Measurements from ENCODE around the gene MEN1.

Gene MEN1

DNA sequence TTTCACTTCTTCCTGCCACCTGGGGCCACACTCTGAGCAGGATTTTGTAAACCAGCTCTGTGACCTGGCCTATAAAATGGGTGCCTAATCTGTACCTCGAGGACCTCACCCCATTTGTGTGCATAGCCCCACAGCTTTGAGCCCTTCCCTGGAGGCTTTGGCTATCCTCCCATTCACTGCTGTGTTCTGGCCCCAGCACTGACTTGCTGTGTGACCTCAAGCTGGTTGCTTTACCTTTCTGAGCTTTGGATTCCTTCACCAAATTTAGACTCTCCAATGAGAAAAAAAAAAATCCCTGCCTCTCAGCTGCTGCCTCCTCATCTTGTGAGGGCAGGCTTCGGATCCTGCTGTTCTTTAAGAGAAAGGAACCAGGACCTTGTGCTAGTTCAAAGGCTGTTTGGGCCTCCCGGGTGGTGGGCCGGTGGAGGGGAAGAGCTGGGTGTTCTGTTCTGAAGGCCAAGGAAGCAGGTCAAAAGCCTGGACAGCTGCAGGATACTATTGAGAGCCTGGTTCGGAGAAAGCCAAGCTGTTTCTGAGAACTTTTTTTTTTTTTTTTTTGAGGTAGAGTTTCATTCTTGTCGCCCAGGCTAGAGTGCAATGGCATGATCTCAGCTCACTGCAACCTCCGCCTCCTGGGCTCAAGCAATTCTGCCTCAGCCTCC, 49.5 kb downstream of the MEN1 start:
- Histone ChIP-seq H3K4me2 (no peak overlapping the region), H3K36me3 (ENCODE audit: insufficient read depth) (peaks cover 6% of the 10 kb centered on the region; the same call in 1 of the 2 replicates), H3K9ac (no peak overlapping the region), H3K4me3 (IDR thresholded peaks at IDR 0.05; ENCODE audit: insufficient read depth, low read depth, low read length) (no peak overlapping the region), H3K27ac (no peak overlapping the region; the same call in 1 of the 2 replicates), H3K79me2 (ENCODE audit: insufficient read depth, low read depth) (no peaks in the 10 kb centered on the region), H2AFZ (ENCODE audit: low read depth) (no peak overlapping the region), H3K4me1 (ENCODE audit: low read depth, poor library complexity, severe bottlenecking) (peaks cover 24% of the 10 kb centered on the region), H3K27me3 (ENCODE audit: insufficient read depth, low read depth) (no peaks in the 10 kb centered on the region), H4K20me1 (ENCODE audit: insufficient read depth) (peaks cover 9% of the 10 kb centered on the region; the same call in 1 of the 2 replicates)
- TF ChIP-seq, protein P1, sequence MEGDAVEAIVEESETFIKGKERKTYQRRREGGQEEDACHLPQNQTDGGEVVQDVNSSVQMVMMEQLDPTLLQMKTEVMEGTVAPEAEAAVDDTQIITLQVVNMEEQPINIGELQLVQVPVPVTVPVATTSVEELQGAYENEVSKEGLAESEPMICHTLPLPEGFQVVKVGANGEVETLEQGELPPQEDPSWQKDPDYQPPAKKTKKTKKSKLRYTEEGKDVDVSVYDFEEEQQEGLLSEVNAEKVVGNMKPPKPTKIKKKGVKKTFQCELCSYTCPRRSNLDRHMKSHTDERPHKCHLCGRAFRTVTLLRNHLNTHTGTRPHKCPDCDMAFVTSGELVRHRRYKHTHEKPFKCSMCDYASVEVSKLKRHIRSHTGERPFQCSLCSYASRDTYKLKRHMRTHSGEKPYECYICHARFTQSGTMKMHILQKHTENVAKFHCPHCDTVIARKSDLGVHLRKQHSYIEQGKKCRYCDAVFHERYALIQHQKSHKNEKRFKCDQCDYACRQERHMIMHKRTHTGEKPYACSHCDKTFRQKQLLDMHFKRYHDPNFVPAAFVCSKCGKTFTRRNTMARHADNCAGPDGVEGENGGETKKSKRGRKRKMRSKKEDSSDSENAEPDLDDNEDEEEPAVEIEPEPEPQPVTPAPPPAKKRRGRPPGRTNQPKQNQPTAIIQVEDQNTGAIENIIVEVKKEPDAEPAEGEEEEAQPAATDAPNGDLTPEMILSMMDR (conservative IDR thresholded peaks at IDR 0.05; ENCODE audit: low read depth, low read length) = no peak

DNA sequence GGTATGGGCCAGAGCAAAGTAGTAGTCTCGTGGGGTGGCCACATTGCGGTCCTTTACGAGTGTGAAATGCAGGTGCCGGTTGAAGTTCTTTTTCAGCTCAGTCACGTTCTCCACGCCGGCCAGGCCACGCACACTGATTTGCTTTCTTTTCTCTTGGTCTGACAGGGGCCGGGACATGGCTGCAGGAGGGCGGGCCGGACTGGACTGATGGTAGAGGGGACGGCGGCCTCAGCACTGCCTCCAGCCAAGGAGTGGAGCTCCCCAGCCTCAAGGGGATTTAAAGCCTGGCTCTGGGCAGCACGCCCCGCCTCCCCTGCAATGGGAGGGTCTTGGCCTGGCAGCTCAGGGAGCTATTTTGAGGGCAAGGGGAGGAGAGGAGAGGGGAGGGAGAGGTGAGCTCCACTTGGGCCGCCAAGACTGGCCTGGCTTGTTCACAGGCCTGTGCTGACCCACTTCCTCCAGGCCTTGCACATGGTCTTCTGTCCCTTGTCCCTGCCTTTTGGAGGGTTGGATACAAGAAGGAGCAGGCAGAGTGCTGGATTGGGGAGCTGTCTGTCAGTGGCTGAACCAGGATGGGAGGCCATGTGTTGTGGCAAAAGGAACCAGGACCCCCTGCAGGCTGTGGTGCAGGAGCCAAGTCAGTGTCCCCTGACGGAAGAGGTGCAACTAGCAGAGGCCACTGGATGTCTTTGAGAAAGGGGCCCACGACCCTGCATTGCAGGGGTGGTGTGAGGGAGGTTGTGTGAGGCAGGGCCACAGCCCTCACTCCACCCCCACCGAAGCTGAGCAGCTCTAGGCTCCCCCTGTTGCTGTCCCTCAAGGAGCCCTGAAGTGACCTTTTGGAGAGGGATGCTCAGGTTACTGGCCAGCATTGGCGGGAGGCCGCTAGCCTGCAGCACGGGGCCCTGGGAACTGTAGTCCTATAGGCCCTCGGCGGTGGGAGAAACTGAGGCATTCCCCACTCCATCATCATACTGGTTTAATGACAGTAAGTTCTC, 50.3 kb downstream of the MEN1 start, which contains the start of gene PYGM:
Gene PYGM, minus strand, starts transcription at position 253 of the 998 bp plus-strand sequence. Its CDS starts 76 bp downstream, at position 177.
- H3K4me3 ChIP-seq (IDR thresholded peaks at IDR 0.05; ENCODE audit: insufficient read depth, low read depth, low read length) = no peak within 1 kb of the TSS
- H3K4me1 ChIP-seq (ENCODE audit: low read depth, poor library complexity, severe bottlenecking) = peaks cover 21% of the 10 kb centered on the region
- TF ChIP-seq, protein P1 (conservative IDR thresholded peaks at IDR 0.05; ENCODE audit: low read depth, low read length) = no peak
- no peaks in the 10 kb centered on the region for H3K27me3 ChIP-seq (ENCODE audit: insufficient read depth, low read depth)
- H4K20me1 ChIP-seq (ENCODE audit: insufficient read depth) = peaks cover 4% of the 10 kb centered on the region; the same call in 1 of the 2 replicates
- H3K36me3 ChIP-seq (ENCODE audit: insufficient read depth) = peaks cover 3% of the 10 kb centered on the region; the same call in 1 of the 2 replicates
- no peak within 1 kb of the TSS for H3K9ac ChIP-seq
- H3K4me2 ChIP-seq = no peak within 1 kb of the TSS
- no peak within 1 kb of the TSS; the same call in 1 of the 2 replicates for H3K27ac ChIP-seq
- no peak within 1 kb of the TSS for H2AFZ ChIP-seq (ENCODE audit: low read depth)
- no peaks in the 10 kb centered on the region for H3K79me2 ChIP-seq (ENCODE audit: insufficient read depth, low read depth)

DNA sequence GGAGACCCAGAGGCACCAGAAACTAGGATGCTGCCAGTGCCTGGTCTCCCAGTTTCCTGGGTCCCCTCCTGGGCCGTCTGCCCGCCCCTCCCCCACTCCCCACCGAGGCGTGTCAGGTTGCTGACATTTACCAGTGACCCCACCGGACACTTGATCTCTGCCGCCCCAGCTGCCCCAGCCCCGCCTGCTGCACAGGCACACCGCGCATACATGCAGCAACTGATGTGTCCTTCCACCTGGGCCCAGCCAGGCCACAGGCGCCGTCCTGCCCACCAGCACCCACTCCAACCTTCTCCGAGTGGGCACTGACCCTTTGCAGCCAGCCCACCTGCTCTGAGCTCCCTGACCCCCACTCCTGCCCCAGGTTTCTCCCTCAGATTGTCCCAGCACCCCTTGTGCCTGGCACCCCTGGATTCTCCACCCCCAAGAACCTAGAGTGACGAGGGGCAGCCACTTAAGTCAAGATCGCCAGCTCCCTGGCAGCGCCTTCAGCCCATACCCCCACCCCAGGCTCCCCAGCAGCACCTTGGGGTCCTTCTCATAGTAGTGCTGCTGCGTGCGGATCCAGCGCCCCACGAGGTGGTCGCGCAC, 51.1 kb downstream of the MEN1 start:
- H2AFZ ChIP-seq (ENCODE audit: low read depth) = no peak overlapping the region
- no peak overlapping the region for H3K27ac ChIP-seq
- no peak overlapping the region for H3K4me3 ChIP-seq (IDR thresholded peaks at IDR 0.05; ENCODE audit: insufficient read depth, low read depth, low read length)
- TF ChIP-seq, protein P1 (conservative IDR thresholded peaks at IDR 0.05; ENCODE audit: low read depth, low read length) = no peak
- H3K36me3 ChIP-seq (ENCODE audit: insufficient read depth) = no peaks in the 10 kb centered on the region; the same call in 1 of the 2 replicates
- H3K9ac ChIP-seq = no peak overlapping the region
- H3K79me2 ChIP-seq (ENCODE audit: insufficient read depth, low read depth) = no peaks in the 10 kb centered on the region
- peaks cover 16% of the 10 kb centered on the region for H3K4me1 ChIP-seq (ENCODE audit: low read depth, poor library complexity, severe bottlenecking)
- no peak overlapping the region for H3K4me2 ChIP-seq
- H4K20me1 ChIP-seq (ENCODE audit: insufficient read depth) = no peaks in the 10 kb centered on the region
- no peaks in the 10 kb centered on the region for H3K27me3 ChIP-seq (ENCODE audit: insufficient read depth, low read depth)

DNA sequence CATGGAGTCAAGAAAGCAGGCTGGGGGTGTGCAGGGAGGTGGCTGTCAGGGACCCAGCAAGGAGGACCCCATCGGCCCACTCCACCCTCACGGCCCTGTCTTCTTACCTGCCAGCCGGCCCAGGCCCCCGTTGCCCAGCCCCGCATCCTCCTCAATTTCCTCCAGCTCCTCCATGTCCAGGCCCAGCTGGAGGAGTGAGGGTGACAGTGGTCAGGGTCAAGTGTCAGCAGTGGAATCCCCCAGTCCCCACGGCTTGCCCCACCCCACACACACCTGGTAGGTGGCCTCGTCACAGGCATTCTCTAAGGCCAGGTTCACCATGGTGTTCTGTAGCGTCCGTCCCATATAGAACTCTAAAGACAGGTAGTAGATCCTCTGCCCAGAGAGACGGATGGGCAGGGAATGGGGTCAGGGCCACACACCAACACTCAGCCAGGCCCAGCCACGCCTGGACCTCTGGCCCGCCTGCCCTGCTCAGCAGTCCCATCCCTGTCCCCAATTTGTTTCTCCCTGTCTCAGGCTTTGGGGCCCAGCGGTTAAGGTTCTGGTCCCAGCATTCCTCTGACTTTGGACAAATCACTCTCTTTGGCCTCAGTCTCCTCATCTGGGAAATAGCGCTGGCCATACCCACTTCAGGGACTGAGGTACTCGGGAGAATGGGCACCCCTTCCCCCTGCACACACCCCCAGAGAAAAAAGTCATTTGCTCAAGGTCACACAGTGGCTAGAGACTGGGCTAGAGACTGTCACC, 51.8 kb downstream of the MEN1 start:
- H3K4me1 ChIP-seq (ENCODE audit: low read depth, poor library complexity, severe bottlenecking) = peaks cover 16% of the 10 kb centered on the region

More for the DNA sequence above, 51.8 kb downstream of the MEN1 start:
- Histone ChIP-seq H3K36me3 (ENCODE audit: insufficient read depth) (no peaks in the 10 kb centered on the region), H3K27me3 (ENCODE audit: insufficient read depth, low read depth) (no peaks in the 10 kb centered on the region), H3K27ac (no peak overlapping the region), H4K20me1 (ENCODE audit: insufficient read depth) (no peaks in the 10 kb centered on the region), H3K9ac (no peak overlapping the region), H3K4me2 (no peak overlapping the region), H2AFZ (ENCODE audit: low read depth) (no peak overlapping the region), H3K4me3 (IDR thresholded peaks at IDR 0.05; ENCODE audit: insufficient read depth, low read depth, low read length) (no peak overlapping the region), H3K79me2 (ENCODE audit: insufficient read depth, low read depth) (no peaks in the 10 kb centered on the region)
- TF ChIP-seq, protein P1 (conservative IDR thresholded peaks at IDR 0.05; ENCODE audit: low read depth, low read length) = no peak
